Measurements from ENCODE around the gene WDR31.
"Not testable (repeated sequence)": the region's sequence is repeated elsewhere in the genome, so short reads cannot be mapped to it uniquely, and the experiment has no call there.

The WDR31 gene

GRCh38 chr9:113328045-113328782 lies 11.9 kb downstream of the WDR31 start:
- no peak for FAIRE-seq

- no peak for FAIRE-seq
These were observed 13.8 kb downstream of the WDR31 start for GRCh38 chr9:113326230-113326629.

DNA sequence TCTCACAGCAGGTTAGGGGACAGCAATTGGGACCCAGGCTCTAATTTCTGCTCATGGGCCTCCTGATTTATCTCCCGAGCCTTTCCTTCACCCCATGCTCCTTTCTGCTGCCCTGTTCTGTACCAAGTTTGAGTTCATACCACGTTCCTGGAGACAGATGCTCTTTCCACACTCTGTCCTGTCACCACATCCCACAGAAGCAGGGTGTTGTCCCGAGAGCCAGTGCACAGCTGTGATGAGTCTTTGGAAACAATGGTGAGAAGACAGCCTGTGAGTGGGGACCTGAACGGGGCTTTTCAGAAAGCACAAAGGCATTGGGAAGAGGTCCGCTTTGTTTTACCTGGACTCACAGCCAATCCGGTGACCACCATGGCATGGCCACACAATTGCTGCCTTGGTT lies 17.4 kb downstream of the WDR31 start:
- no peak for FAIRE-seq

DNA sequence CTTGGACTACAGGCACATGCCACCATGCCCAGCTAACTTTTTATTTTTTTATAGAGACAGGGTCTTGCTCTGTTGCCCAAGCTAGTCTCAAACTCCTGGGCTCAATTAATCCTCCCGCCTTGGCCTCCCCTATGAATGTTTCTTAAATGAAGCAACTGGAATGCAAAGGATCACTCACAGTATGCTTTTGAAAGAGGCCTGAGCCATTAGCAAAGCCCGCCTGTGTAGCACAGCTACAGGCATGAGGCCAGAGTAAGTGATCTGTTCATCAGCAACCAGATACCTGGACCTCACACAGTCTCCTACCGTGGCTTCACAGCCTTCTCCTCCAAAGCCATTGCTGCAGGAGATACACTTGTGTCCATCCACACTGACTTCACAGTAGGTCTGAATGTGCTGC lies 20.0 kb downstream of the WDR31 start:
- FAIRE-seq: no peak

- FAIRE-seq: no peak
These were observed 21.0 kb downstream of the WDR31 start for GRCh38 chr9:113319054-113319453.

DNA sequence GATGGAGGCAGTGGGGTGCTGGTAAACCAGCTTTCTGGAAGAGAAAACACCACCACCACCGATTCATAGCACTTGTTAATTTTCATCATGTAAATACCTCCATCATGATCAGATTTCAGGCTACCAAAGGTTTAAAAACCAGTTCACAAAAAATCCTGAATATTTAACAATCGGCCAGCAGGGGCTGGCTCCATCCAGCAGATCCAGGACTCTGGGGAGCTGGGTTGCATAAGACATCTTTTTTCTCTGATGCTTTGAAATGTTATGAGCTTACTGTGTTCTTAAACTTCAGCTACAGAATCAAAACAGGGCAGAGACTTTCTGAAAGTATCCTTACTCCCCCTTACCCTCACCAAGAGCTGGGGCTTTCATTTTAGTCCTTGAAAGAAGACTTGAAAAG lies 22.3 kb downstream of the WDR31 start:
- FAIRE-seq: no peak

DNA sequence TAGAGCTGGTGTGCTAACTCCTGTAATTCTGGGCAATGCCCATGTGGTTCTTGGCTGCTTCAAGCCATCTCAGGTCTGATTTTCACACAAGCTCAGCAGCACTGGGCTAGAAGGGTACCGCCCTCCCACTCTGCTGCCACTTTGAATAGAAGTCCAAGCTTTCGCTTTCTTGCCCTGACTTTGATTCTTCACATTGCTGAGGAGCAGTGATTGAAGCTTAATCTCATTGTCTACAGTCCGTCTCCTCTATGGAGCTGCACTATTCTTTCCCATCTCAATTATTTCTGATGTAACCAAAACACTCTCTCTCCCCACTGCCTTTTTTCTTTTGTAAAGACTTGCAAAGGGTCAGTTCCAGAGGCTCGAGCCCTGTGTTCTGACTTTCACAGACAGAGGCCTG lies 24.0 kb downstream of the WDR31 start:
- no peak for FAIRE-seq

- no peak for FAIRE-seq
These were observed 24.8 kb downstream of the WDR31 start for GRCh38 chr9:113315231-113315630.

- no peak for FAIRE-seq
These were observed 26.8 kb downstream of the WDR31 start for GRCh38 chr9:113313261-113313660.

- FAIRE-seq: no peak
These were observed 28.1 kb downstream of the WDR31 start for GRCh38 chr9:113311961-113312360.

DNA sequence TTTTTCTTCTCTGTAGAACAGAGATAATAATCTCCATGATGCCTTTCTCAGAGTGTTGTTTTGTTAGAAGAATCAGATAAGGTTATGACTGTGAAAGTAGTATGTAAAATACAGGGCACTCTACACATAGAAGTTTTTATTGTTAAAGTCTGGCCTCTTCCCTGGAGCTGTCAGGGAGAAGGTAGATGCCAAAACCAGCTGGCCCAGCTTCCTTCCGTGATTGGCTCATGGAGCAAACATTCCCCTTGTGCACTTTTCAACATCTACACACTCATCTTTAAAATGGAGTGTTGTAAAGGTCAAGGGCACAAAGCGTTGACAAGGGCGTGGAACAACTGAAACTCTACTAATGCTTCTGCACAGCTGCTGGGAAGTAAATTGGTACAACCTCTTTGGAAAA lies 29.5 kb downstream of the WDR31 start:
- no peak for FAIRE-seq

GRCh38 chr9:113309204-113309813 lies 30.8 kb downstream of the WDR31 start:
- peak; percentile 93 for FAIRE-seq

DNA sequence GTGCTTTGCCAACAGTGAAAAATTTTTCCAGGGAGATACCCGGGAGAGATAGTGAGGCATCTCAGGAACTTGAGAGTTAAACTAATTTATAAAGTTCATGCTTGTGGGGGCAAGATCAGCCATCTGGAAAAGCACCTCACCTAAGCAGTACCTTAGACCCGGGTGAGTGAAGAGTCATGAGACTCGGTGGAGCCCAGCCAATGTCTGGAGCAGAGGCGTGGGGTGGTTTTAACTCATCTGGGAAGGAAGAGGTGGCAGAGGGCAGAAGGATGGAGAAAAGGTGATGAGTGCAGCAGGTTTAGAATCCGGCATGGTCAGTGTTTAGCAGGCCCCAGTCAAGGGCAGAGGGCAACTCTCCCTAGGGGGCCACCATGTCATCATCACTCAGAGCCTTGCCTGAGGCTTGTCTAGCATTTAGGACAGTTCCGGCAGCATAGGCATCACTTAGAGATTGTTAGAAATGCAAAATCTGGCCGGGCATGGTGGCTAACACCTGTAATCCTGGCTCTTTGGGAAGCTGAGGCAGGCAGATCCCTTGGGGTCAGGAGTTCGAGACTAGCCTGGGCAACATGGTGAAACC lies 32.6 kb downstream of the WDR31 start:
- no peak for FAIRE-seq

DNA sequence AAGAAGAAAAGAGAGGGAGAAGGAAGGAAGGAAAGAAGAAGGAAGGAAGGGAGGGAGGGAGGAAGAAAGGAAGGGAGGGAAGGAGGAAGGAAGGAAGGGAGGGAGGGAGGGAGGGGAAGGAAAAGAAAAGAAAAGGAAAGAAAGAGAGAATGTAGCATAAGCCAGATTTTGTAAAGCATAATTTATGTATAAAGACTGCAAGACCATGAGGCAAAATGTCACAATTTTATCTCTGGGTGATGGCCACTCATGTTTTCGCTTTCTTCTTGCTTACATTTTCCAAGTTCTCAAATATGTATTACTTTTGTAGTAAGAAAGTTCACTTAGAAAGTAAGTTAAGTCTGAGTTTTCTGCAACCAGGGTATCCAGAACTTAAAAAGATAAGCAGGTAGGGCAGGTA lies 33.5 kb downstream of the WDR31 start:
- FAIRE-seq: no peak

DNA sequence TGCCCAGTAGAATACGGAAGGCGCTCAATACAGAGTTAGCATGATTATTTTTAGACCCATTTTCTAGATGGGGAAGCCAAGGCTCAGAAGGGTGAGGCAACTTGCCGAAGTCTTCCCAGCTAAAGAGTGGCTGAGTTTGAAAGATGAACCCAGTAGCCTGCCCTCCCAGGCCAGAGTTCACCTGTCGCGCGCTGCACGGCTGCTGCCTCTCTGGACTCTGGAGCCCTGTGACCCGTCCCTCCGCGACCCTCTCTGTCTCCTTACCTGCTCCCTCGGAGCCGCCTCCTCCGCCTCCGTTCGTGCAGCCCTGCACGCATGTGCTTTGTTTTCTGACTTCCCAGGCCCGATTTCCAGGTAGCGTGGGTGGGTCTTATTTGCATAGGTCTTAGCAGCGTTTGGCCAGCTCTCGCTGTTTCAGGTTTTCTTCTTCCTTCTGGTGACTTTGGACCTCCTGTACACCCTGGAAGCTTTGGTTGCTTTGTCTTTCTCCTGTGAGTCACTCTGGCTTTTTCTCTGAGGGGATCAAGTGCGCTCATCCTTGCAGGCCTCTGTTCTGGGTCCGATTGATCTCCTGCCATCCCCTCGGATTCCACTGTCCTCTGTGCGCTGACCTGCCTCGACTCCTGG lies 37.2 kb downstream of the WDR31 start, which contains the start of gene RNF183:
Gene RNF183, minus strand, starts transcription at position 585 of the 627 bp plus-strand sequence. CDS start 5,192 bp downstream, outside the sequence.
- FAIRE-seq: no peak

GRCh38 chr9:113301548-113301947 lies 38.5 kb downstream of the WDR31 start:
- FAIRE-seq: no peak

DNA sequence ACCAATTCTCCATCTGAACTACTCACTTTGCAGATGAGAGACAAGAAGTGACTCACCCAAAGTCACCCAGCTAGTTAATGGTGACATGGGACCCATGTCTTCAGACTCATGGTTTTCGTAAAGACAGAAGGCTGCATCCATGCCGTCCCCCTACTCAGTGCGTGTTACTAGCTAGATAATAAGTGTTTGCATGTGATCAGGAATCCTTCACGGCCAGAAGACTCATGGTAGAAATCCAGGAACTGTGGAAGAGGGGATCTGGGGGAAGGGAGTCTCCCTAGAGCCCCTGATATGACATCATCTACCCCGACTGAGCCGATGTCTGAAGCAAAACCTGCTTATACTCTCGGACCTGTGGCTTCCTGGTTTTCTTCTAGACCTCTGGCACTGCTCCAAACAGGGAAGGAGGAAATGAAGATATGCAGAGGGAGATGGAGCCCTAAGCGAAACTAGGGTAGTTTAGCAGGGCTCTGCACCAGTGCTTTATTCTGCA lies 40.2 kb downstream of the WDR31 start:
- no peak for FAIRE-seq

DNA sequence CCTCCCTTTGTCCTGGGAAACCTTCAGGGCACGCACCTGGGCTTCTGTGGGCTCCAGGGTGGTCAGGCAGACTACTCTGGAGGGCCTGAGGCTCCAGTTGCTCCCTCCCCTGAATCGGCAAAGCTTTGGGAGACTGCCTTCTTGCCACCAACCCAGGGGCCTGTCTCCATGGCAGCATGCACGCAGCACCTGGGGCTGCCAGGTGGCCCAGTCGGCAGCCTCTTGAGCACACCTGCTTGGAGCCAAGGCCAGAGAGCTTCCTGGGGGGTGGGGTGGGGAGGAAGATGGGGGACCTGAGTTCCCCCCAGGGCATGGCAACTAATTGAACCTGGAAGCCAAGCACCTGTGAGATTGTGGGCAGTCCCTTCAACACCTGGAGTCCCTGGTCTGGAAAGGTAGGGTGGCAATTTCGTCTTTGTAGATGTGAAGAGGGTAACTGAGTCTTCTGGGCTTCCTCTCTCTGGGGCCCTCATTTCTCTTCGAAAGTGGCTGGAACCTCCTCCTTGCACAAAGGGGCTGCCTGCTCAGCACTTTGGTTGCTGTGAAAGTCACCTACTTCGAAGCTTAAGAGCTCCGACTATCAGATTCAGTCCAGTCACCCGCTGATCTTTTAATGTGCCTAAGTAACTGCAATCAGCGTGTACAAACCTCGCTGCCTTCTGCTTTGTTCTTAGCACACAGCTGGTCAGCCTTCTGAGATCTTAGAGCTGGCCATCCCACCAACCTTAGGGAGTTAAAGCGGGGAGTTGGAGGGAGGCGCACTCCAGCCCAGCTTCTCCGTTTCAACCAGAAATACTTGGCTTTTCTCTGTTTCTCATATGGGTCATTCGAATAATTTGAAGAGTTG lies 40.9 kb downstream of the WDR31 start:
- no peak for FAIRE-seq

DNA sequence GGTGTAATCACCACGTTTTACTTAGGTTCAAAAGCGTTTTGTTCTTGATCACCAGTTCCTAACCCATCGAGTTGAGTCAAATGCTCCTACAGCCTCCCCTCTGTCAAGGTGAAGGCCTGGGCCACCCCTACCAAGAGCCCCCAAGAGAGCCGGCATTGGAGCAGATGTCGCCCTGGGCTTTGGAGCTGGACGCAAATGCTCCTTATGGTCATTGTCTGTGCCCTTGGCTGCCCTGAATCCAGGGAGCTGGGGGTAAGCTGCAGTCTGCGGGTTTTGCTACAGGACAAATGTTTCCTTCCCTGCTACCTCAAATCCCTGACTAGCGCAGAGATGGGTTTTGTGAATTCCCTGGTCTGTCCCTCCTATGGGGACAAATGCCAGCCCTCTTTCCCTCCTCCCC lies 41.8 kb downstream of the WDR31 start:
- FAIRE-seq: no peak

DNA sequence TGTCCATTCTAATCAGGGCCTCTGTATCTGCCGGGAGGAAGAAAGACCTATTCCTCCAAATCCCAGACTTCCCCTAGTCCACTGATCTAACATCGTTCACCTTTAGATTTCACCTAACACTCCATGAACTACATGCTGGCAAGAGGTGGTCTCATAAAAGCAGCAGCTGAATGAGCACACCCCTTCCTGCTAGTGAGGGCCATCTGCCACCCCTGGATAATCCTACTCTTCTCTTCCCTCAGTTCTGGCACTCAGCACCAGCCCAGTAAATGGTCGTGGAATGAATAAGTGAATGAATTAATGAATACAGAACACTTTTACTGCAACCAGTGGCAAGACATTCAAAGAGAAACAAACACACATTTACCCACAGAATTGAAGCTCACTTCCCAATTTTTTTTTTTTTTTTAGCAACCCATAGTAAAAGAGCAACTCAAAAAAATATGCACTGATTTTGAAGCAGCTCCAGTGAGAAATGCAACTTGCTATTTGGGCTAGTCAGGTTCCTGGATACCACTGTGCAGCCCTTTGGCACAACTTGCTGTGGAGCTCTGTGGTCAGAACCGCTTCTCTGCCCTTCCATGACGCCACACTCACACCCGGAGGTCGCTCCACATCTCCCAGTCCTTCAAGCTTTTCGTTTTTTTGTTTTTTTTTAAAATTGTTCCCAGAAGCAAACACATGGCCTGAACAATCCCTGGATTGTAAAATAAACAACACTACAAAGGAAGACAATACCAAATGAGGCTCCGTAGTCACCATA lies 43.1 kb downstream of the WDR31 start:
- FAIRE-seq: no peak

GRCh38 chr9:113296247-113296646 lies 43.8 kb downstream of the WDR31 start:
- FAIRE-seq: not testable (repeated sequence)

Measured in A204.1 (cell line).